Stimulated activated CD8-positive, alpha-beta memory T cell treated with anti-CD3 and anti-CD28 coated beads, Interleukin-4, amount 100 ng/mL, for 48 hours (primary cell): ENCODE measurements around the gene SMPDL3A.
A peak's percentile ranks its signal among the peaks of the same experiment; 100 is the strongest.
"Not testable (repeated sequence)": the region's sequence is repeated elsewhere in the genome, so short reads cannot be mapped to it uniquely, and the experiment has no call there.

Experiments
- DNase-seq: peaks from one replicate; pipeline ENCODE4 v3.0.0-alpha.2; 2020

SMPDL3A gene

GRCh38 chr6:122789182-122790027, at the start of gene SMPDL3A:
Gene SMPDL3A, plus strand, starts transcription at chr6:122789258. Its CDS starts 89 bp downstream, at chr6:122789347.
- peak; percentile 48 for DNase-seq

- no peak for DNase-seq
These were observed 49.0 kb upstream of the SMPDL3A start for GRCh38 chr6:122740091-122740490.

- no peak for DNase-seq
These were observed 48.1 kb upstream of the SMPDL3A start for GRCh38 chr6:122740936-122741335.

- not testable (repeated sequence) for DNase-seq
These were observed 44.8 kb upstream of the SMPDL3A start for GRCh38 chr6:122744247-122744646.

DNA sequence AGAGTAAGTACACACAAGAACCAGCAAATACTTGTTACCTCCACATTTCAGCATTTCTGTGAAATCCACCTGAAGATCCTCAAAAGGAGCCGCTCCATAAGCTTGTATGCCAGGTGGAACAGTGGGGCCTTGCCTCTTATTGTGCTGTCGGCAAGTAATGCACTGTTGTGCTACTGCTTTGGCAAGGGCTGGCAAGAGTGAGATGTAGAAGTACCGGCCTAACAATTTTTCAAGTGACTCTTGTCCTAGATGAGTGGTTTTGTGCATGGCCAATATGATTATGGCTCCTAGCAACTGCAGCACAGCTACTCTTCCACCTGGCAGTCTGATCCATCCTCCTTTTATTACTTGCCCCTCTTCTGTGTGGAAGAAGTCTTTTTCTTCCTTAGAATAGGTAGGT, 44.2 kb upstream of the SMPDL3A start:
- DNase-seq = not testable (repeated sequence)

DNA sequence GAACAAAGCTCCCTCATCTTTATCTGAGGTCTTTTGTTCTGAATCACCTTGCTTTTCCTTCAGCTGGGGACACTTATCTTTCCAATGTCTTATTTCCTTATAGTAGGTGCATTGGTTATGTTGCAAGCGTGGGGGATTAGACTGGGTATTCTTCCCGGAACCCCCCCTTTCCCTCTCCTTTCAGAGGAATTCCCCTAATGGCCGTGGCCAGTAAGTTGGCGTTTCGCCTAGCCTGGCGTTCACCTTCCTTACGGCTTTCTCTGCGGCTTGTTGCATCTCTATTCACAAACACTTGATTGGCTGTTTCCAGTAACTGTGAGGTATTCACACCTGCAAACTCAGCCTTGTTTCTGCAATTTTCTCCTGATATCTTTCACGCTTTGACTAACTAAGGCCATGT, 42.4 kb upstream of the SMPDL3A start:
- DNase-seq = no peak

- no peak for DNase-seq
These were observed 41.5 kb upstream of the SMPDL3A start for GRCh38 chr6:122747573-122747972.

DNA sequence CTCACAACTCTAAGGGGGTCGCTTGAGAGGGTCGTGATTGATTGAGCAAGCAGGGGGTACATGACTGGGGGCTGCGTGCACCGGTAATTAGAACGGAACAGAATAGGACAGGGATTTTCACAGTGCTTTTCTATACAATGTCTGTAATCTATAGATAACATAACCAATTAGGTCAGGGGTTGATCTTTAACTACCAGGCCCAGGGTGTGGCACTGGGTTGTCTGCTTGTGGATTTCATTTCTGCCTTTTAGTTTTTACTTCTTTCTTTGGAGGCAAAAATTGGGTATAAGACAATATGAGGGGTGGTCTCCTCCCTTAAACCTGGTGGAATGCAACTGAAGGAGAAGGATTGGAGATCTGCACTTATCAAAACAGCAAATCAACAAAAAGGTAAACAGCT, 40.1 kb upstream of the SMPDL3A start:
- not testable (repeated sequence) for DNase-seq

DNA sequence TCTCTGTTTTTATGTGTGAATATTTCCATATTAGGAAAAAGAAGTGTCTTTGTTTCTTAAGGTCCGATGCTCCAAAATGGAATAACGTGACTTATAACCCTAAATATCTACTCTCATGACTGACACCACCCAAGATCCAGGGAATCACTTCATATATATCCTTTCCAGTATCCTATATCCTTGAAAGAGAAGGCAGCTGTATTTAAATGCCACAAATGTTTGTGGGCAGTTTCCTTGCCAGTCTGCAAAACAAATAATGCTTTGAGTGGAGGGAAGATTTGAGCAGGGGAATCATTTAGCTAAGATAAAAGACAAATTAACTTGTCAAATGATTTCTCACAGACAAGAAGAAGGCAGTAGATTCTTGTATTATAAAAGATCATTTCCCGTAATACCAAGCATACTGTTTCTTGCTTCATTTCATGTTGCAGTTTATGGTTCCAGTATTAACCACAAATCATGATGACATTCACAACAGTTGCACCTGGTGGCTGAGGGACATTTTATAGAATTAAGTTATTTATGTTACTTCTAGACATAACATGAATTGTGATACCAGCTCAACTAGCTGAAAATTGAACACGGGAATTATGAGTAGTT, 39.5 kb upstream of the SMPDL3A start:
- DNase-seq = no peak

DNA sequence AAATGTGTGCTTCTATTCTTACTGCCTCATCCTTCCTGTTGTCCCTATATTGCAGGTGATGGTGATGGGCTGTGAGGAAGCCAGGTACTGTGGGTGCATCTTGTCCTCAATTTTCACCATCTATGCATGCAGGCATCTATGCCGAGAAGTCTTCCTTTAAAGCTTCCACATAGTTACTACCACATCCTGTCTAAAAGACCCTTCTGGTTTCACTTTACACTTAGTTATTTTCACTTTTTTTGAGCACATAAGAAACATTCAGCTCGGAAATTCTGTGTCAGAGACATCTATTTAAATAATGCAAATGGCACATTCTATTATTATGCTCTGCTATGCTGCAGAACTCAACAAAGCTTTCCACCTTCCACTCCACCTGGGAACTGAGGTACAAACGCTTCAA, 37.7 kb upstream of the SMPDL3A start:
- DNase-seq = no peak

DNA sequence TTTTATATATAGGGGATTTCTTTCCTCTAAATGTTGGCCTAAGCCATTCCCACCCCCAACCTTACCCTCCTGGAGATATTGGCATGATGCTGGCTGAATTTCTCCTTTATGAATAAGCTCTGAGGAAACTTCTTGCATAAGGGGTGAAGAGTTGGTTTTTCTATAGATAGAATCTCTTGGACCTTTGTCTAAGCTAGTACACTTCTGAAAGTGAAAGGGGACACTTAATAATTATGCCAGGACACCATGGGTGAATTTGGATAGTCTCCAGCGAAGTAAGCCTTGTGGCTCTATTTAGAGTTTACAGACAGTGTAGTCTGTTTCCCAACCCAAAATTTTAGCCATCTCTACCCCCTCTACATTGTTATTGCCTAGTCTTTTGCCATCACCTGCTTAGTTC, 36.6 kb upstream of the SMPDL3A start:
- no peak for DNase-seq

GRCh38 chr6:122753000-122753687, 35.9 kb upstream of the SMPDL3A start:
- no peak for DNase-seq

DNA sequence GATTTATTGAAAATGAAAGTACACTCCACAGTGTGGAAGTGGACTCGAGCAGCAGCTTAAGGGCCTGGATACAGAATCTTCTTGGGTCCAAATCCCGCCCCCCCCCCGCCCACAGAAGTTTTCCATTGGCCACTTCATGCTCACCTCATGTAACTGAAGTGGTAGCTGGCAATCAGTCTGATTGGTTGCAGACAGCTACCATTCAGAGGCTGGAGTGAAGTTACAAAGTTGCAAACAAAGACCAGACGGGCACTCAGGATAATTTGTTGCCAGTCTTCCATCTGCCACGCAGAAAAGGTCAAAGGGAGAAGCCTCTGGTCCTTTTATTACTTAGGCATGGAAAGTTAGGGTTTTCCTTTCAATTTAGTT, 35.4 kb upstream of the SMPDL3A start:
- no peak for DNase-seq

DNA sequence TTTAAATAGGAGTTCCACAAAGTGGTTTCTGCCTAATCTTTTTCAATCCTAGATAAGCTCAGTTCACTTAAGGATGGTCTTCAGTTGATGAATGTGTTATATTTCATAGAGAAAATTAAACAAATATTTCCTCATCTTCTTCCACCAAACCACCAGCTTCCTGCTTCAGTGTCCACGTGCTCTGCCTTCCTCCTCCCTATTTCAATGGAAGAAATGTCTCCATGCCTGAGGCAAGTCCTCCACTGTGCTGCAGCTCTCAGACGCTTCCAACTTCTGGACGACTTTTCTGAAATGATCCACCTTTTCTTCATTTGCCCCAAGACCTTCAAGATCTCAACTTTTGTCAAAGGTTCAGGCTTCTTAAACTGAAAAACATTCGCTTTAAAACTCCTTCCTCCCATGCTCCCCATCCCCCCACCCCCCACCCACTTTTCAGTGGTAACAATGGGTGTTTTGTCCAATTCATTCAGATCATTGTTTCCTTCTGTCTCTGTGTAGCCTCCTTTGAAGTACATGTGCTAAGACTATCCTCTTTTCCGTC, 34.8 kb upstream of the SMPDL3A start:
- no peak for DNase-seq

- no peak for DNase-seq
These were observed 33.2 kb upstream of the SMPDL3A start for GRCh38 chr6:122755901-122756300.

GRCh38 chr6:122758927-122759334, 30.1 kb upstream of the SMPDL3A start:
- no peak for DNase-seq

DNA sequence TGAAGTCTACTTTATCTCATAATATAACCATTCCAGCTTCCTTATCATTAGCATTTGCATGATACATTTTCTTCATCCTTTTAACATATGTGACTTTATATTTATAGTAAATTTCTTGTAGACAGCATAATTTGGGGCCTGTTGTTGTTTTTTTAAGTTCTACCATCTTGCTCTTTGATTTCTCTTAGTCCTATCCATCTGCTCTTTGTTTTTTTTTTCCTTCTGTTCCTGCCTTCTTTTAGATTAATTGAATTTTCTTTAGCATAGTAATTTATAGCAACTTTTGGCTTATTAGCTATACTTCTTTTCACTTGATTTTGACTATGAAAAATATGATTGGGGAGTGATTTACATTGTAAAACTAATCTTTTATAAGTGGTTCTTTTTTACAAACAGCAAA, 28.7 kb upstream of the SMPDL3A start:
- DNase-seq = no peak

DNA sequence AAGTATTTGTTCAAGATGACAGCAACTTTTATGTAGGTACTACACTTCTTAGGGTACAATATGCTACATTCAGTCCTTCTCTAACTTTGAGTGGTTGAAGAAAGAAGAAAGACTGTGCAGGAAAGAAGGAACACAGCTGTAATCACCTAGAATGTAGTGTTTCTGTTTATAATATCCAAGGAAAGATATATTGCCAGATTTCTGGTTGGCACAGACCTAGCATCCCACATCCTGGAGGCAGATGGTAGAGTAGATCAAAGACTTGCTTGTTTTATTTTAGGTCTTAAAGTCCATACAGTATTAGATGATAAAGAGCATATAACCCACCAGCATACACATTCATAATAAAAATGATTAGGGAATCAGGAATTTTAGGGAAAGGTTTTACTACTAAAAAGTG, 22.8 kb upstream of the SMPDL3A start:
- no peak for DNase-seq

- DNase-seq = no peak
These were observed 18.0 kb upstream of the SMPDL3A start for GRCh38 chr6:122770835-122771601.

DNA sequence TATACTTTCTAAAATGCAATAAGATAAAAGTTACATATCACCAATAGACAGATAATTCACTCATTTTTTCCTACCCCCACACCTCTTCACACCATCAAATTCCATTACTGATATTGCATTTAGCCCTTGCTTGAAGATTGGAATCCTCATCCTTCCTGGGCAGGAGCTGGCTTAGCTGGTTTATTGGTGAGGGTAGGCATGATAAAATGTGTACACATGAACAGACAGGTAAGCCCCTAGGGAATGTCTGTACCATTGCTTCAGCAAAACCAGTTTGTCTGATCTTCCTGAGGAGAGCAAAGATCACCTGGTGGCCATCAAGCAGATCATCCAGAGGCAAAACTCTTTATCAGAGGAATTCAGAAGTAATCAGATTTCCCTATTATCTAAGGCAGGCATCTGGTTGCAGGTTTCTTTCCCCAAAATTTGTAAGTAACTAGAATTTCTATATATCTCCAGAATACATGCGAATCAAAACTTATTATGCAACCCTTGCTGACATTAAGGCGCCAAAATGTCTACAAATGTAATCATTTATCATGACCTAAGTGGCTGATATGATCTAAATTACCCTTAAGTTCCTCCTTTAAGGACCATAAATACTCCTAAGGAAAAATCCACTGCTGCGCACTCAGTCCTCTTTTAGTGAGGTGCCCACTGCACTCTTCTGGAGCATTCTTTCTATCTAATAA, 16.2 kb upstream of the SMPDL3A start:
- no peak for DNase-seq

DNA sequence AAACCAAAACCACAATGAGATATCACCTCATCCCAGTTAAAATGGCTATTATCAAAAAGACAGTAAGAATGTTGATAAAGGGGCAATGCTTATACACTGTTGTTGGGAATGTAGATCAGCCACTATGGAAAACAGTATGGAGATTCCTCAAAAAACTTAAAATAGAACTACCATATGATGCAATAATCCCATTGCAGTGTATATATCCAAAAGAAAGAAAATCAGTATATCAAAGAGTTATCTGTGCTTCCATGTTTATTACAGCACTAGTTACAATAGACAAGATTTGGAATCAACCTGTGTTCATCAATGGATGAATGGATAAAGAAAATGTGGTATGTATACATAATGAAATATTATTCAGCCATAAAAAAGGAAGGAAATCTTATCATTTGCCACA, 13.1 kb upstream of the SMPDL3A start:
- no peak for DNase-seq

- DNase-seq = no peak
These were observed 10.8 kb upstream of the SMPDL3A start for GRCh38 chr6:122778302-122778701.
